DOHH2 (cell line): ENCODE data around the gene UMODL1.

ENCODE experiments used
- EZH2phosphoT487 ChIP-seq: fragments of 200-600 bp; sonication (generic); IDR thresholded peaks from 2 replicates; pipeline ENCODE4 v1.6.1; 2017; ENCODE audit warnings: borderline replicate concordance, mild to moderate bottlenecking, antibody characterized with exemption, low read length, moderate library complexity, mixed read lengths
- TF ChIP-seq, protein P1 (sequence below): fragments of 200-600 bp; sonication (generic); IDR thresholded peaks from one replicate; pipeline ENCODE4 v1.5.1; 2014; ENCODE audit warnings: antibody characterized with exemption, mild to moderate bottlenecking, low read depth, low read length; ENCODE audit not compliant: poor library complexity, severe bottlenecking

DNA sequence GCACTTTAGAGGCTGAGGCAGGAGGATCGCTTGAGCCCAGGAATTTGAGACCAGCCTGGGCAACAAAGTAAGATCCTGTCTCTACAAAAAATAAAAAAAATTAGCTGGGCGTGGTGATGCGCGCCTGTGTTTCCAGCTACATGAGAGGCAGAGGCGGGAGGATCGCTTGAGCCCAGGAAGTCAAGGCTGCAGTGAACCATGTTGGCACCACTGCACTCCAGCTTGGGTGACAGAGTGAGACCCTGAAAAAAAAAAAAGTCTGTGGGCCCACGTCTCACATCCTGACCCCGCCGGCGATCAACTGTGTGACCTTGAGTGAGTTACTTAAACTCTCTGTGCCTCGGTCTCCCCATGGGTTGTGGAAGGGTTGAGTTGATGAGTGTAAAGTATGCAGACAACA, 48.2 kb upstream of the UMODL1 start:
- TF ChIP-seq, protein P1, sequence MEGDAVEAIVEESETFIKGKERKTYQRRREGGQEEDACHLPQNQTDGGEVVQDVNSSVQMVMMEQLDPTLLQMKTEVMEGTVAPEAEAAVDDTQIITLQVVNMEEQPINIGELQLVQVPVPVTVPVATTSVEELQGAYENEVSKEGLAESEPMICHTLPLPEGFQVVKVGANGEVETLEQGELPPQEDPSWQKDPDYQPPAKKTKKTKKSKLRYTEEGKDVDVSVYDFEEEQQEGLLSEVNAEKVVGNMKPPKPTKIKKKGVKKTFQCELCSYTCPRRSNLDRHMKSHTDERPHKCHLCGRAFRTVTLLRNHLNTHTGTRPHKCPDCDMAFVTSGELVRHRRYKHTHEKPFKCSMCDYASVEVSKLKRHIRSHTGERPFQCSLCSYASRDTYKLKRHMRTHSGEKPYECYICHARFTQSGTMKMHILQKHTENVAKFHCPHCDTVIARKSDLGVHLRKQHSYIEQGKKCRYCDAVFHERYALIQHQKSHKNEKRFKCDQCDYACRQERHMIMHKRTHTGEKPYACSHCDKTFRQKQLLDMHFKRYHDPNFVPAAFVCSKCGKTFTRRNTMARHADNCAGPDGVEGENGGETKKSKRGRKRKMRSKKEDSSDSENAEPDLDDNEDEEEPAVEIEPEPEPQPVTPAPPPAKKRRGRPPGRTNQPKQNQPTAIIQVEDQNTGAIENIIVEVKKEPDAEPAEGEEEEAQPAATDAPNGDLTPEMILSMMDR, result no peak
- no peak for TF ChIP-seq EZH2phosphoT487
